ENCODE measurements around the gene RFNG. TPM values are rescaled to one million over a fixed set of nuclear protein-coding genes. Genes with fewer than 3 reads are reported as not detected.

RFNG gene
- total RNA-seq, 1 experiment from 2014 or later = 43.4 TPM

GRCh38 chr17:82018152-82018988 lies 33.2 kb downstream of the RFNG start:
- ChIA-PET CTCF (interaction anchor here (5.3 kb wide), 1 partner anchor 57 kb away, joined by 37 read pairs; the partner anchor contains the start of gene NOTUM), POLR2A (interaction anchor here (0.6 kb wide), 1 partner anchor 18 kb away, joined by 3 read pairs; no protein-coding TSS in a partner anchor)
- Histone ChIP-seq H3K27me3 (ENCODE audit: control insufficient read depth, insufficient read depth, low read length) (no peaks in the 10 kb centered on the region), H3K9me3 (ENCODE audit: control insufficient read depth, insufficient read depth, low read depth, low read length) (no peaks in the 10 kb centered on the region), H3K4me3 (ENCODE audit: low read depth in 2 of 2, low read length in 2 of 2) (no peak overlapping the region), H3K27ac (ENCODE audit: low read length) (0 out of 2 replicates have a peak overlapping the region, but pooled peaks have one; percentile 23), H3K36me3 (ENCODE audit: control insufficient read depth, insufficient read depth, low read length) (no peaks in the 10 kb centered on the region; the same call in 1 of the 2 replicates), H3K4me1 (ENCODE audit: control insufficient read depth, insufficient read depth, low read length) (peaks cover 30% of the 10 kb centered on the region)
- ATAC-seq = no peak
- TSS peak; percentile 86 for BruUV-seq (replicated peaks)
- TF ChIP-seq REST (IDR thresholded peaks at IDR 0.05; ENCODE audit: insufficient read depth in 1 of 2, low read depth in 2 of 2, low read length in 1 of 2) (no peak), TCF7L2 (IDR thresholded peaks at IDR 0.05; ENCODE audit: low read depth, low read length) (peak; percentile 83), SIN3A (IDR thresholded peaks at IDR 0.05; ENCODE audit: borderline replicate concordance, insufficient read depth, low read depth, low read length) (no peak), POLR2AphosphoS5 (IDR thresholded peaks at IDR 0.05; ENCODE audit: low read depth, low read length) (peak; percentile 31; the same call in 1 of the 2 replicates)
- no peak for DNase-seq (ENCODE audit: low read depth, low spot score)
- intact Hi-C loops (cut with micrococcal nuclease; ENCODE audit: unreplicated experiment) = no loop called here
- in situ Hi-C loops (cut with HindIII; ENCODE audit: low pct_unique_long_range_greater_than_20kb, low sequenced_read_pairs) = no loop called here

GRCh38 chr17:82017612-82018151 lies 33.9 kb downstream of the RFNG start:
- Histone ChIP-seq H3K9me3 (ENCODE audit: control insufficient read depth, insufficient read depth, low read depth, low read length) (no peaks in the 10 kb centered on the region), H3K4me1 (ENCODE audit: control insufficient read depth, insufficient read depth, low read length) (peaks cover 34% of the 10 kb centered on the region), H3K27ac (ENCODE audit: low read length) (no peak overlapping the region), H3K4me3 (ENCODE audit: low read depth in 2 of 2, low read length in 2 of 2) (no peak overlapping the region), H3K27me3 (ENCODE audit: control insufficient read depth, insufficient read depth, low read length) (no peaks in the 10 kb centered on the region), H3K36me3 (ENCODE audit: control insufficient read depth, insufficient read depth, low read length) (no peaks in the 10 kb centered on the region; the same call in 1 of the 2 replicates)
- DNase-seq (ENCODE audit: low read depth, low spot score) = no peak
- no peak for TF ChIP-seq TCF7L2 (IDR thresholded peaks at IDR 0.05; ENCODE audit: low read depth, low read length)
- ChIA-PET POLR2A (no interaction called here), CTCF (no interaction called here)
- no TSS peak for BruUV-seq (replicated peaks)
- in situ Hi-C loops (cut with HindIII; ENCODE audit: low pct_unique_long_range_greater_than_20kb, low sequenced_read_pairs) = no loop called here
- ATAC-seq = no peak
- intact Hi-C loops (cut with micrococcal nuclease; ENCODE audit: unreplicated experiment) = no loop called here

GRCh38 chr17:82016875-82017459 lies 34.6 kb downstream of the RFNG start:
- ChIA-PET POLR2A (no interaction called here), CTCF (no interaction called here)
- Histone ChIP-seq H3K9me3 (ENCODE audit: control insufficient read depth, insufficient read depth, low read depth, low read length) (no peaks in the 10 kb centered on the region), H3K4me1 (ENCODE audit: control insufficient read depth, insufficient read depth, low read length) (peaks cover 36% of the 10 kb centered on the region), H3K36me3 (ENCODE audit: control insufficient read depth, insufficient read depth, low read length) (no peaks in the 10 kb centered on the region; the same call in 1 of the 2 replicates), H3K27me3 (ENCODE audit: control insufficient read depth, insufficient read depth, low read length) (no peaks in the 10 kb centered on the region), H3K4me3 (ENCODE audit: low read depth in 2 of 2, low read length in 2 of 2) (no peak overlapping the region), H3K27ac (ENCODE audit: low read length) (no peak overlapping the region)
- TF ChIP-seq SIN3A (IDR thresholded peaks at IDR 0.05; ENCODE audit: borderline replicate concordance, insufficient read depth, low read depth, low read length) (no peak), TCF7L2 (IDR thresholded peaks at IDR 0.05; ENCODE audit: low read depth, low read length) (no peak), REST (IDR thresholded peaks at IDR 0.05; ENCODE audit: insufficient read depth in 1 of 2, low read depth in 2 of 2, low read length in 1 of 2) (no peak), POLR2AphosphoS5 (IDR thresholded peaks at IDR 0.05; ENCODE audit: low read depth, low read length) (no peak), CTCF (IDR thresholded peaks at IDR 0.05) (no peak)
- DNase-seq (ENCODE audit: low read depth, low spot score) (no peak), ATAC-seq (no peak)
- BruUV-seq (replicated peaks) = no TSS peak
- in situ Hi-C loops (cut with HindIII; ENCODE audit: low pct_unique_long_range_greater_than_20kb, low sequenced_read_pairs) (no loop called here), intact Hi-C loops (cut with micrococcal nuclease; ENCODE audit: unreplicated experiment) (no loop called here)

Measured in Panc1 (cell line).